GM12878 (cell line): ENCODE results near the gene FBF1. TPM values are rescaled to one million over a fixed set of nuclear protein-coding genes. Genes with fewer than 3 reads are reported as not detected.
A peak's percentile ranks its signal among the peaks of the same experiment; 100 is the strongest.

ENCODE experiments used
- BHLHE40 ChIP-seq, 2 experiments: fragments of 450-650 bp in 1 of 2; IDR thresholded peaks; 2 replicates each; pipeline ENCODE4 v1.6.1; 2011 to 2017; ENCODE audit warnings: low read depth in 2 of 2, borderline replicate concordance in 1 of 2, improper control_type of control experiment in 1 of 2, low read length in 1 of 2, mild to moderate bottlenecking in 1 of 2
- EED ChIP-seq: sonication (generic); IDR thresholded peaks from 2 replicates; pipeline ENCODE4 v1.6.1; 2016; ENCODE audit warnings: antibody characterized with exemption, low read depth
- GABPA ChIP-seq: IDR thresholded peaks from 2 replicates; pipeline ENCODE4 v1.6.1; 2014; ENCODE audit warnings: antibody characterized with exemption, low read depth, mild to moderate bottlenecking, inconsistent platforms
- KAT2A ChIP-seq: conservative IDR thresholded peaks from 2 replicates; pipeline ENCODE4 v1.6.1; 2011; ENCODE audit warnings: low read depth, low read length; ENCODE audit not compliant: control insufficient read depth
- KDM1A ChIP-seq: fragments of 200-600 bp; sonication (generic); IDR thresholded peaks from 2 replicates; pipeline ENCODE4 v1.6.1; 2016; ENCODE audit warnings: borderline replicate concordance
- LARP7 ChIP-seq: fragments of 450-650 bp; IDR thresholded peaks from 2 replicates; pipeline ENCODE4 v1.6.1; 2017; ENCODE audit warnings: mild to moderate bottlenecking
- NFYB ChIP-seq: IDR thresholded peaks from 2 replicates; pipeline ENCODE4 v1.6.1; 2011; ENCODE audit warnings: low read depth, mild to moderate bottlenecking, low read length, improper control_type of control experiment, moderate library complexity; ENCODE audit not compliant: insufficient read depth
- POLR2A ChIP-seq: IDR thresholded peaks from 2 replicates; pipeline ENCODE4 v1.6.1; 2011; ENCODE audit warnings: low read depth, mild to moderate bottlenecking, low read length
- RBBP5 ChIP-seq: fragments of 200-600 bp; sonication (generic); conservative IDR thresholded peaks from 2 replicates; pipeline ENCODE4 v1.6.1; 2016
- SIN3A ChIP-seq: IDR thresholded peaks from 2 replicates; pipeline ENCODE4 v1.6.1; 2012; ENCODE audit warnings: low read depth, low read length, improper control_type of control experiment
- SMAD5 ChIP-seq: IDR thresholded peaks from 2 replicates; pipeline ENCODE4 v1.6.1; 2016; ENCODE audit warnings: antibody characterized with exemption, low read depth
- STAT1 ChIP-seq: fragments of 450-650 bp; conservative IDR thresholded peaks from 2 replicates; pipeline ENCODE4 v1.6.1; 2014; ENCODE audit warnings: antibody characterized with exemption, mild to moderate bottlenecking
- TCF7 ChIP-seq: IDR thresholded peaks from 2 replicates; pipeline ENCODE4 v1.6.1; 2014; ENCODE audit warnings: antibody characterized with exemption, borderline replicate concordance
- polyA plus RNA-seq, 11 experiments: library from polyadenylated mRNA; depleted of rRNA in 4 of 11; unstranded in 6 of 11; stranded (reverse) in 5 of 11; fragments of >200 nt; fragmentation: Nextera tagmentation in 4 of 11; fragmentation: Illumina TruSeq in 1 of 11; extraction: Ambion mirVana in 4 of 11; extraction: Trizol in 1 of 11; gene quantifications; 1 replicate in 1 of 11; 2 replicates in 10 of 11; pipeline versions ENCODE4 v1.2.1 to v1.2.3, GENCODE V29; 2011 to 2016; ENCODE audit warnings: inconsistent platforms in 2 of 11, missing spikeins in 2 of 11, low read depth in 1 of 11
- total RNA-seq, 4 experiments: library from RNA; depleted of rRNA in 3 of 4; stranded (reverse); fragments of >200 nt in 3 of 4; fragmentation: Illumina TruSeq in 1 of 4; extraction: Trizol in 1 of 4; gene quantifications; 2 replicates each; pipeline versions ENCODE4 v1.2.1 to v1.2.3, GENCODE V29; 2013 to 2021
- TF ChIP-seq, protein P1 (sequence below): IDR thresholded peaks from 2 replicates; pipeline ENCODE4 v1.6.1; 2012; ENCODE audit warnings: improper control_type of control experiment, low read depth, low read length; ENCODE audit not compliant: insufficient replicate concordance
- TF ChIP-seq, protein P2 (sequence below): IDR thresholded peaks from 2 replicates; pipeline ENCODE4 v1.6.1; 2011; ENCODE audit warnings: low read depth, mild to moderate bottlenecking, low read length, moderate library complexity, borderline replicate concordance; ENCODE audit errors: extremely low read depth
- TF ChIP-seq, protein P3 (sequence below): fragments of 450-650 bp; IDR thresholded peaks from 2 replicates; pipeline ENCODE4 v1.6.1; 2017; ENCODE audit warnings: borderline replicate concordance
- TF ChIP-seq, protein P4 (sequence below): fragments of 450-650 bp; conservative IDR thresholded peaks from 2 replicates; pipeline ENCODE4 v1.6.1; 2017; ENCODE audit warnings: mild to moderate bottlenecking, moderate library complexity
- TF ChIP-seq, protein P5 (sequence below): fragments of 450-650 bp; IDR thresholded peaks from 2 replicates; pipeline ENCODE4 v1.6.1; 2018; ENCODE audit warnings: mild to moderate bottlenecking, low read depth, moderate library complexity; ENCODE audit not compliant: partially characterized antibody

The FBF1 gene
- total and polyA plus RNA-seq, 10 of the 15 experiments (the other 5 are each of a cell fraction or from before 2014, with no cell fraction given) = 0.29 to 15.0 (median 7.0) TPM

DNA sequence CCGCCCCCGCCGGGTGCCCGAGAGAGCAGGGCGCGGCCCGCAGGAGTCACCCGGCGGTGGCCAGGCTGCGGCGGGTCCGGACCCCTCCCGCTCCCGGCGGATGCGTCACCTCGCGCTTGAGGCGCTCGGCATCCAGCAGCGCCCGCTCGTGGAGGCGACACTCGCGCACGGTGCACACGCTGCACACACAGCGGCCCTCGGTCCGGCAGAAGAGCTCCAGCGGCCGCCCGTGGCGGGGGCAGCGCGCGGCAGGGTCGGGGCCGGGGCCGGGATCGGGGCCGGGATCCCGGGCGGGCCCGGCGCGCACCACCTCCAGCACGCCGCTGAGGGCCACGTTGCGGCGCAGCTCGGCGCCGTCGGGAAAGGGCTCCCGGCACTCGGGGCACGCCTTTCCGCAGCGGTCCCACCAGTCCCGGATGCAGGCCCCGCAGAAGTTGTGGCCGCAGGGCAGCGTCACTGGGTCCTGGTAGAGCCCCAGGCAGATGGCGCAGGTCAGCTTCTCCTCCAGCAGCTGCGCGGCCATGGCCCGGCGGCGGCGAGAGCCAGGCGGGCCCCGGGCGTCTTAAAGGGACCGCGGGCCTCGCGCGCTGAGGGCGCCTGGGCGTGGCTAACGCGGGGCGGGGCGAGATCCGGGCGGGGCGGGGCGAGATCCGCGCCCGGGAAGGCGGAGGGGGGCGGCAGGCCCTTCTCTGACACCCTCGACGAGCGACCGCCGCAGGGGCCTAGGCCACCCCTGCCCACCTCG lies 44.3 kb downstream of the FBF1 start, which contains the start of gene TRIM65 (continued):
- TF ChIP-seq GABPA = no peak
- TF ChIP-seq, protein P1, sequence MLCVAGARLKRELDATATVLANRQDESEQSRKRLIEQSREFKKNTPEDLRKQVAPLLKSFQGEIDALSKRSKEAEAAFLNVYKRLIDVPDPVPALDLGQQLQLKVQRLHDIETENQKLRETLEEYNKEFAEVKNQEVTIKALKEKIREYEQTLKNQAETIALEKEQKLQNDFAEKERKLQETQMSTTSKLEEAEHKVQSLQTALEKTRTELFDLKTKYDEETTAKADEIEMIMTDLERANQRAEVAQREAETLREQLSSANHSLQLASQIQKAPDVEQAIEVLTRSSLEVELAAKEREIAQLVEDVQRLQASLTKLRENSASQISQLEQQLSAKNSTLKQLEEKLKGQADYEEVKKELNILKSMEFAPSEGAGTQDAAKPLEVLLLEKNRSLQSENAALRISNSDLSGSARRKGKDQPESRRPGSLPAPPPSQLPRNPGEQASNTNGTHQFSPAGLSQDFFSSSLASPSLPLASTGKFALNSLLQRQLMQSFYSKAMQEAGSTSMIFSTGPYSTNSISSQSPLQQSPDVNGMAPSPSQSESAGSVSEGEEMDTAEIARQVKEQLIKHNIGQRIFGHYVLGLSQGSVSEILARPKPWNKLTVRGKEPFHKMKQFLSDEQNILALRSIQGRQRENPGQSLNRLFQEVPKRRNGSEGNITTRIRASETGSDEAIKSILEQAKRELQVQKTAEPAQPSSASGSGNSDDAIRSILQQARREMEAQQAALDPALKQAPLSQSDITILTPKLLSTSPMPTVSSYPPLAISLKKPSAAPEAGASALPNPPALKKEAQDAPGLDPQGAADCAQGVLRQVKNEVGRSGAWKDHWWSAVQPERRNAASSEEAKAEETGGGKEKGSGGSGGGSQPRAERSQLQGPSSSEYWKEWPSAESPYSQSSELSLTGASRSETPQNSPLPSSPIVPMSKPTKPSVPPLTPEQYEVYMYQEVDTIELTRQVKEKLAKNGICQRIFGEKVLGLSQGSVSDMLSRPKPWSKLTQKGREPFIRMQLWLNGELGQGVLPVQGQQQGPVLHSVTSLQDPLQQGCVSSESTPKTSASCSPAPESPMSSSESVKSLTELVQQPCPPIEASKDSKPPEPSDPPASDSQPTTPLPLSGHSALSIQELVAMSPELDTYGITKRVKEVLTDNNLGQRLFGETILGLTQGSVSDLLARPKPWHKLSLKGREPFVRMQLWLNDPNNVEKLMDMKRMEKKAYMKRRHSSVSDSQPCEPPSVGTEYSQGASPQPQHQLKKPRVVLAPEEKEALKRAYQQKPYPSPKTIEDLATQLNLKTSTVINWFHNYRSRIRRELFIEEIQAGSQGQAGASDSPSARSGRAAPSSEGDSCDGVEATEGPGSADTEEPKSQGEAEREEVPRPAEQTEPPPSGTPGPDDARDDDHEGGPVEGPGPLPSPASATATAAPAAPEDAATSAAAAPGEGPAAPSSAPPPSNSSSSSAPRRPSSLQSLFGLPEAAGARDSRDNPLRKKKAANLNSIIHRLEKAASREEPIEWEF = no peak
- TF ChIP-seq, protein P2, sequence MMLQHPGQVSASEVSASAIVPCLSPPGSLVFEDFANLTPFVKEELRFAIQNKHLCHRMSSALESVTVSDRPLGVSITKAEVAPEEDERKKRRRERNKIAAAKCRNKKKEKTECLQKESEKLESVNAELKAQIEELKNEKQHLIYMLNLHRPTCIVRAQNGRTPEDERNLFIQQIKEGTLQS = no peak
- TF ChIP-seq, protein P3, sequence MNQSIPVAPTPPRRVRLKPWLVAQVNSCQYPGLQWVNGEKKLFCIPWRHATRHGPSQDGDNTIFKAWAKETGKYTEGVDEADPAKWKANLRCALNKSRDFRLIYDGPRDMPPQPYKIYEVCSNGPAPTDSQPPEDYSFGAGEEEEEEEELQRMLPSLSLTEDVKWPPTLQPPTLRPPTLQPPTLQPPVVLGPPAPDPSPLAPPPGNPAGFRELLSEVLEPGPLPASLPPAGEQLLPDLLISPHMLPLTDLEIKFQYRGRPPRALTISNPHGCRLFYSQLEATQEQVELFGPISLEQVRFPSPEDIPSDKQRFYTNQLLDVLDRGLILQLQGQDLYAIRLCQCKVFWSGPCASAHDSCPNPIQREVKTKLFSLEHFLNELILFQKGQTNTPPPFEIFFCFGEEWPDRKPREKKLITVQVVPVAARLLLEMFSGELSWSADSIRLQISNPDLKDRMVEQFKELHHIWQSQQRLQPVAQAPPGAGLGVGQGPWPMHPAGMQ = no peak
- no peak for TF ChIP-seq RBBP5
- peak; percentile 98 for TF ChIP-seq LARP7
- TF ChIP-seq BHLHE40 (IDR thresholded peaks at IDR 0.05; ENCODE audit: borderline replicate concordance in 1 of 2, low read depth in 2 of 2, low read length in 1 of 2) = peak; percentile 35 to 77; a peak in 2 of 4 replicates
- TF ChIP-seq, protein P4, sequence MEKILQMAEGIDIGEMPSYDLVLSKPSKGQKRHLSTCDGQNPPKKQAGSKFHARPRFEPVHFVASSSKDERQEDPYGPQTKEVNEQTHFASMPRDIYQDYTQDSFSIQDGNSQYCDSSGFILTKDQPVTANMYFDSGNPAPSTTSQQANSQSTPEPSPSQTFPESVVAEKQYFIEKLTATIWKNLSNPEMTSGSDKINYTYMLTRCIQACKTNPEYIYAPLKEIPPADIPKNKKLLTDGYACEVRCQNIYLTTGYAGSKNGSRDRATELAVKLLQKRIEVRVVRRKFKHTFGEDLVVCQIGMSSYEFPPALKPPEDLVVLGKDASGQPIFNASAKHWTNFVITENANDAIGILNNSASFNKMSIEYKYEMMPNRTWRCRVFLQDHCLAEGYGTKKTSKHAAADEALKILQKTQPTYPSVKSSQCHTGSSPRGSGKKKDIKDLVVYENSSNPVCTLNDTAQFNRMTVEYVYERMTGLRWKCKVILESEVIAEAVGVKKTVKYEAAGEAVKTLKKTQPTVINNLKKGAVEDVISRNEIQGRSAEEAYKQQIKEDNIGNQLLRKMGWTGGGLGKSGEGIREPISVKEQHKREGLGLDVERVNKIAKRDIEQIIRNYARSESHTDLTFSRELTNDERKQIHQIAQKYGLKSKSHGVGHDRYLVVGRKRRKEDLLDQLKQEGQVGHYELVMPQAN = peak; percentile 77
- no peak for TF ChIP-seq KDM1A
- 0 out of 2 replicates have a peak, but pooled peaks have one; percentile 46 for TF ChIP-seq SIN3A
- no peak for TF ChIP-seq NFYB
- TF ChIP-seq SMAD5 = 0 out of 2 replicates have a peak, but pooled peaks have one; percentile 38
- TF ChIP-seq TCF7 = no peak
- TF ChIP-seq POLR2A = peak; percentile 93
- TF ChIP-seq, protein P5, sequence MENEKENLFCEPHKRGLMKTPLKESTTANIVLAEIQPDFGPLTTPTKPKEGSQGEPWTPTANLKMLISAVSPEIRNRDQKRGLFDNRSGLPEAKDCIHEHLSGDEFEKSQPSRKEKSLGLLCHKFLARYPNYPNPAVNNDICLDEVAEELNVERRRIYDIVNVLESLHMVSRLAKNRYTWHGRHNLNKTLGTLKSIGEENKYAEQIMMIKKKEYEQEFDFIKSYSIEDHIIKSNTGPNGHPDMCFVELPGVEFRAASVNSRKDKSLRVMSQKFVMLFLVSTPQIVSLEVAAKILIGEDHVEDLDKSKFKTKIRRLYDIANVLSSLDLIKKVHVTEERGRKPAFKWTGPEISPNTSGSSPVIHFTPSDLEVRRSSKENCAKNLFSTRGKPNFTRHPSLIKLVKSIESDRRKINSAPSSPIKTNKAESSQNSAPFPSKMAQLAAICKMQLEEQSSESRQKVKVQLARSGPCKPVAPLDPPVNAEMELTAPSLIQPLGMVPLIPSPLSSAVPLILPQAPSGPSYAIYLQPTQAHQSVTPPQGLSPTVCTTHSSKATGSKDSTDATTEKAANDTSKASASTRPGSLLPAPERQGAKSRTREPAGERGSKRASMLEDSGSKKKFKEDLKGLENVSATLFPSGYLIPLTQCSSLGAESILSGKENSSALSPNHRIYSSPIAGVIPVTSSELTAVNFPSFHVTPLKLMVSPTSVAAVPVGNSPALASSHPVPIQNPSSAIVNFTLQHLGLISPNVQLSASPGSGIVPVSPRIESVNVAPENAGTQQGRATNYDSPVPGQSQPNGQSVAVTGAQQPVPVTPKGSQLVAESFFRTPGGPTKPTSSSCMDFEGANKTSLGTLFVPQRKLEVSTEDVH = no peak
- TF ChIP-seq KAT2A = no peak
- TF ChIP-seq STAT1 = no peak
- TF ChIP-seq EED = no peak
